Upper lobe of left lung (tissue), 4 donors: ENCODE results near the gene SLC25A26.

ENCODE experiments used
- CTCF ChIP-seq, 6 experiments: fragments of 450-650 bp in 4 of 6; fragments of 200-600 bp in 2 of 6; sonication (generic) in 2 of 6; IDR thresholded peaks; one replicate each; pipeline ENCODE4 v1.5.1; 2016 to 2019; ENCODE audit warnings: antibody characterized with exemption in 6 of 6
- EP300 ChIP-seq, 4 donors: sonication (generic); formaldehyde crosslinking; IDR thresholded peaks; one replicate each; pipeline ENCODE4 v1.5.1; 2017; ENCODE audit warnings: antibody characterized with exemption in 4 of 4, control low read depth in 2 of 4
- POLR2A ChIP-seq, 4 donors: fragments of 450-650 bp; IDR thresholded peaks; one replicate each; pipeline ENCODE4 v1.5.1; 2016 to 2017; ENCODE audit warnings: antibody characterized with exemption in 4 of 4, mild to moderate bottlenecking in 2 of 4
- POLR2AphosphoS5 ChIP-seq, 2 donors: sonication (generic); formaldehyde crosslinking; IDR thresholded peaks; one replicate each; pipeline ENCODE4 v1.5.1; 2017; ENCODE audit warnings: antibody characterized with exemption in 2 of 2

GRCh38 chr3:66320390-66320789 lies 99.6 kb downstream of the SLC25A26 start:
- TF ChIP-seq CTCF (IDR thresholded peaks at IDR 0.05) (no peak), POLR2A (IDR thresholded peaks at IDR 0.05) (no peak), EP300 (IDR thresholded peaks at IDR 0.05) (no peak), POLR2AphosphoS5 (IDR thresholded peaks at IDR 0.05) (no peak)
